Ishikawa (cell line): Measurements from ENCODE around the gene MYO16.

Experiments used
- CEBPB ChIP-seq: IDR thresholded peaks from 2 replicates; pipeline ENCODE4 v1.6.1; 2012
- CREB1 ChIP-seq: IDR thresholded peaks from 2 replicates; pipeline ENCODE4 v1.6.1; 2012; ENCODE audit warnings: low read depth
- EGR1 ChIP-seq: IDR thresholded peaks from 2 replicates; pipeline ENCODE4 v1.6.1; 2012
- EP300 ChIP-seq: IDR thresholded peaks from 2 replicates; pipeline ENCODE4 v1.6.1; 2012; ENCODE audit warnings: borderline replicate concordance
- FOXM1 ChIP-seq: IDR thresholded peaks from 2 replicates; pipeline ENCODE4 v1.6.1; 2012; ENCODE audit warnings: low read depth, borderline replicate concordance
- NFIC ChIP-seq: IDR thresholded peaks from 2 replicates; pipeline ENCODE4 v1.6.1; 2012
- RAD21 ChIP-seq: IDR thresholded peaks from 2 replicates; pipeline ENCODE4 v1.6.1; 2012; ENCODE audit warnings: low read depth
- TAF1 ChIP-seq: IDR thresholded peaks from 2 replicates; pipeline ENCODE4 v1.6.1; 2012; ENCODE audit warnings: low read depth, mild to moderate bottlenecking
- TCF12 ChIP-seq: IDR thresholded peaks from 2 replicates; pipeline ENCODE4 v1.6.1; 2012; ENCODE audit warnings: low read depth
- TEAD4 ChIP-seq: IDR thresholded peaks from 2 replicates; pipeline ENCODE4 v1.6.1; 2012
- YY1 ChIP-seq: IDR thresholded peaks from 2 replicates; pipeline ENCODE4 v1.6.1; 2012; ENCODE audit warnings: low read depth
- ZBTB7A ChIP-seq: IDR thresholded peaks from 2 replicates; pipeline ENCODE4 v1.6.1; 2012; ENCODE audit warnings: low read depth
- TF ChIP-seq, protein P1 (sequence below): IDR thresholded peaks from 2 replicates; pipeline ENCODE4 v1.6.1; 2012; ENCODE audit warnings: low read depth, mild to moderate bottlenecking
- TF ChIP-seq, protein P2 (sequence below): IDR thresholded peaks from 2 replicates; pipeline ENCODE4 v1.6.1; 2012
- TF ChIP-seq, protein P3 (sequence below): IDR thresholded peaks from 2 replicates; pipeline ENCODE4 v1.6.1; 2012

MYO16 gene

DNA sequence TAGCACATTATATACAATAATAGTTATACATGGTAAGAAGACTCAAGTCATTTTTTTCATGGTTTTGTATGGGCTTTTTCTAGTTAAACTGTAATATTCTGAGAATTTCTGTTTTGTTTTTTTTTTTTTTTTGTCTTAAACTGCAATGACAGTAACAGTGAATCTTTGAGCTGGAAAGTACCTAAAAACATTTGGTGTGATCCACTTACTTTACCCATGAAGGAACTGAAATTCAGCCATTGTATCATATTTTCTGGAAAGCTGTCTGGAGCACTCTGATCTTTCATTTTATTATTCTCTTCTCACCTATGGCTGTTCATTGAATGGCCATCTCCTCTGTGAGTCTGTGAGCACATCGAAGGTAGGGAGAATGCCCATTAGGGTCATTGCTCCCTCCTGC lies 37.8 kb downstream of the MYO16 start:
- TF ChIP-seq TCF12 (no peak), RAD21 (no peak), FOXM1 (no peak), TAF1 (no peak), CREB1 (no peak), EP300 (no peak), NFIC (no peak), TEAD4 (no peak), EGR1 (no peak), ZBTB7A (no peak), YY1 (no peak), CEBPB (no peak)
- TF ChIP-seq, protein P1, sequence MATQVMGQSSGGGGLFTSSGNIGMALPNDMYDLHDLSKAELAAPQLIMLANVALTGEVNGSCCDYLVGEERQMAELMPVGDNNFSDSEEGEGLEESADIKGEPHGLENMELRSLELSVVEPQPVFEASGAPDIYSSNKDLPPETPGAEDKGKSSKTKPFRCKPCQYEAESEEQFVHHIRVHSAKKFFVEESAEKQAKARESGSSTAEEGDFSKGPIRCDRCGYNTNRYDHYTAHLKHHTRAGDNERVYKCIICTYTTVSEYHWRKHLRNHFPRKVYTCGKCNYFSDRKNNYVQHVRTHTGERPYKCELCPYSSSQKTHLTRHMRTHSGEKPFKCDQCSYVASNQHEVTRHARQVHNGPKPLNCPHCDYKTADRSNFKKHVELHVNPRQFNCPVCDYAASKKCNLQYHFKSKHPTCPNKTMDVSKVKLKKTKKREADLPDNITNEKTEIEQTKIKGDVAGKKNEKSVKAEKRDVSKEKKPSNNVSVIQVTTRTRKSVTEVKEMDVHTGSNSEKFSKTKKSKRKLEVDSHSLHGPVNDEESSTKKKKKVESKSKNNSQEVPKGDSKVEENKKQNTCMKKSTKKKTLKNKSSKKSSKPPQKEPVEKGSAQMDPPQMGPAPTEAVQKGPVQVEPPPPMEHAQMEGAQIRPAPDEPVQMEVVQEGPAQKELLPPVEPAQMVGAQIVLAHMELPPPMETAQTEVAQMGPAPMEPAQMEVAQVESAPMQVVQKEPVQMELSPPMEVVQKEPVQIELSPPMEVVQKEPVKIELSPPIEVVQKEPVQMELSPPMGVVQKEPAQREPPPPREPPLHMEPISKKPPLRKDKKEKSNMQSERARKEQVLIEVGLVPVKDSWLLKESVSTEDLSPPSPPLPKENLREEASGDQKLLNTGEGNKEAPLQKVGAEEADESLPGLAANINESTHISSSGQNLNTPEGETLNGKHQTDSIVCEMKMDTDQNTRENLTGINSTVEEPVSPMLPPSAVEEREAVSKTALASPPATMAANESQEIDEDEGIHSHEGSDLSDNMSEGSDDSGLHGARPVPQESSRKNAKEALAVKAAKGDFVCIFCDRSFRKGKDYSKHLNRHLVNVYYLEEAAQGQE = no peak
- TF ChIP-seq, protein P2, sequence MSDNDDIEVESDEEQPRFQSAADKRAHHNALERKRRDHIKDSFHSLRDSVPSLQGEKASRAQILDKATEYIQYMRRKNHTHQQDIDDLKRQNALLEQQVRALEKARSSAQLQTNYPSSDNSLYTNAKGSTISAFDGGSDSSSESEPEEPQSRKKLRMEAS = no peak
- TF ChIP-seq, protein P3, sequence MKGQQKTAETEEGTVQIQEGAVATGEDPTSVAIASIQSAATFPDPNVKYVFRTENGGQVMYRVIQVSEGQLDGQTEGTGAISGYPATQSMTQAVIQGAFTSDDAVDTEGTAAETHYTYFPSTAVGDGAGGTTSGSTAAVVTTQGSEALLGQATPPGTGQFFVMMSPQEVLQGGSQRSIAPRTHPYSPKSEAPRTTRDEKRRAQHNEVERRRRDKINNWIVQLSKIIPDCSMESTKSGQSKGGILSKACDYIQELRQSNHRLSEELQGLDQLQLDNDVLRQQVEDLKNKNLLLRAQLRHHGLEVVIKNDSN = no peak

DNA sequence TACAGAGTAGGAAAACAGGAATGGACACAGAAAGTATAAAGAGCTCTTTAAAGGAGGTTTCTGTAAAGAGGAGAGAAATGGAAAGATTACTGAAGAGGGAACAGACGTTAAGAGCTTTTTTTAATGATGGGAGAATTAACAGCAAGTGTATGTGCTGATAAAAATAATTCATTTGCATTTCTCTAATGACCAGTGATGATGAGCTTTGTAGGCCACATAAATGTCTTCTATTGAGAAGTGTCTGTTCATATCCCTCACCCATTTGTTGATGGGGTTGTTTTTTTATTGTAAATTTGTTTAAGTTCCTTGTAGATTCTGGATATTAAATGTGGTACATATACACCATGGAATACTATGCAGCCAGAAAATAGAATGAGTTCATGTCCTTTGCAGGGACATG lies 40.0 kb downstream of the MYO16 start:
- TF ChIP-seq TCF12 (no peak), EGR1 (no peak), EP300 (no peak), NFIC (no peak), TEAD4 (no peak), ZBTB7A (no peak), CREB1 (no peak), TAF1 (no peak), CEBPB (no peak), FOXM1 (no peak), YY1 (no peak), RAD21 (no peak)
- TF ChIP-seq, protein P2 = no peak
- TF ChIP-seq, protein P3 = no peak
- TF ChIP-seq, protein P1 = no peak

DNA sequence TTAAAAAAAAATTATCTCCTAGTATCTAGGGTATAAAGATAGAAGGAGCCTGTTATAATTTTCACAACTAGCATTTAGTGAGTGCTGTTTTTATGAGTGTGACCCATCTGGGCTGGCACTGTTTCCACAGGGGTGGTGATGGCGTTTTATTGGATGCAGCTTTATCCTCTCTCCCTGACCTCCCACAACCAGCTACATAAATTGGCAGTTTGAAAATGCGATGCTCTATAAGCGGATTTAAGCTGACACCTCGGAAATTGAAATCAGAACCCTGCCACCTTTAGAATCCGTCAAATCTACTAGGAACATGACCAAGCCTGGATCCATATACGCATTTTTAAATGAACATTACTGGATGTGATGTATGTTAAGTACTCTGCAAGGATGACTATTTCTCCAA lies 44.9 kb downstream of the MYO16 start:
- no peak for TF ChIP-seq TCF12
- TF ChIP-seq, protein P3 = no peak
- no peak for TF ChIP-seq YY1
- TF ChIP-seq, protein P2 = no peak
- no peak for TF ChIP-seq CEBPB
- TF ChIP-seq CREB1 = no peak
- no peak for TF ChIP-seq TAF1
- no peak for TF ChIP-seq EP300
- TF ChIP-seq TEAD4 = no peak

DNA sequence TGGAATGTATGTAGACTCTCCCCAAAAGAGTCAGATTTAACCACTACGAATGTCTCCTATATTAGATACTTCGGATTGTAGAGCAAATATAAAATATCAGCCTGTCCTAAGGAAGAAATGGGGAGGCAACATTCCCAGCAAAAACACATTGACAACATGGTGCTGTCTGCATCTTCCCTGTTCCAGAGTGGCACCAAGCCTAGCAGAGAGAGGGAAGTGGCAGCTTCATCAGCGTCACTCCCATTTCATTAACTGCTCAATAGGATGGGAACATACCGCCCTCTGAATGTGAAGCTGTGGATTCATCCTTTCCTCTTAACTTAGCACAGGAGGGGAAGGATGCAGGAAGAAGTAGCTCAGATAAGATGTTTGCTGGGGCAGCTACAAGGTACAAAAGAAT lies 45.4 kb downstream of the MYO16 start:
- TF ChIP-seq TEAD4 = no peak
- TF ChIP-seq, protein P1 = no peak
- TF ChIP-seq EP300 = no peak
- TF ChIP-seq CEBPB = no peak
- TF ChIP-seq YY1 = no peak
- TF ChIP-seq RAD21 = no peak
- no peak for TF ChIP-seq ZBTB7A
- no peak for TF ChIP-seq FOXM1
- TF ChIP-seq CREB1 = no peak
- TF ChIP-seq, protein P2 = no peak
- TF ChIP-seq, protein P3 = no peak
- TF ChIP-seq EGR1 = no peak
- no peak for TF ChIP-seq TCF12
- TF ChIP-seq TAF1 = no peak
- TF ChIP-seq NFIC = no peak
